SH-SY5Y (cell line): ENCODE measurements around the gene PRXL2B.

Experiments
- GATA2 ChIP-seq: IDR thresholded peaks from 2 replicates; pipeline ENCODE4 v1.6.1; 2011; ENCODE audit warnings: mild to moderate bottlenecking, low read depth, low read length
- GATA3 ChIP-seq: IDR thresholded peaks from 2 replicates; pipeline ENCODE4 v1.6.1; 2011; ENCODE audit warnings: low read depth, mild to moderate bottlenecking, low read length, moderate library complexity

Gene PRXL2B

DNA sequence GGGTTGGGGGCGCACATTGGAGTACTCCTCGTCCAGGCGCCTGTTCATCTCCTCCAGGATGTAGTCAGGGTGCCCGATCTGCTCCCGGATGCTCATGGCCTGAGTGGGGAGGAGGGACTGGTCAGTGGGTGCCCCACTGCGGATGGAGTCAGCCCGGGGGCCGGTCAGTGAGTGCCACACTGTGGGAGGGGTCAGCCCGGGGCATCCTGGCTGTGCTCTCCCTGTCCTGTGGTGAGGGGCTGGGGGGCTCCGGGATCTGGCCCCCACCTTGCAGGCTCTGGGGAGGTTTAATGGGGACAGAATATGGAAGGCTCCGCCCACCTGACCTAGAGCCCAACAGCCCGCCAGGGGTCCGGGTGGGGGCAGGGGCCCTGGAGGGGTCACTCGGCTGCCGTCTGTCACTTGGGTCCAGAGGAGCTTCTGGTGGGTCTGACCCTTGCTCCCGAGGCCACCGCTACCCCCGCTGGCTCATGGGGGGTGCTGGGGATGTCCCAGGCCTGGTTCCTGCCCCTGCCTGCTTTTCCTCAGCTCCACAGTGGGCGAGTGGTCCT lies 8.8 kb downstream of the PRXL2B start:
- no peak for TF ChIP-seq GATA3
- no peak for TF ChIP-seq GATA2

GRCh38 chr1:2595812-2596529 lies 9.4 kb downstream of the PRXL2B start:
- no peak for TF ChIP-seq GATA3
- TF ChIP-seq GATA2 = no peak

DNA sequence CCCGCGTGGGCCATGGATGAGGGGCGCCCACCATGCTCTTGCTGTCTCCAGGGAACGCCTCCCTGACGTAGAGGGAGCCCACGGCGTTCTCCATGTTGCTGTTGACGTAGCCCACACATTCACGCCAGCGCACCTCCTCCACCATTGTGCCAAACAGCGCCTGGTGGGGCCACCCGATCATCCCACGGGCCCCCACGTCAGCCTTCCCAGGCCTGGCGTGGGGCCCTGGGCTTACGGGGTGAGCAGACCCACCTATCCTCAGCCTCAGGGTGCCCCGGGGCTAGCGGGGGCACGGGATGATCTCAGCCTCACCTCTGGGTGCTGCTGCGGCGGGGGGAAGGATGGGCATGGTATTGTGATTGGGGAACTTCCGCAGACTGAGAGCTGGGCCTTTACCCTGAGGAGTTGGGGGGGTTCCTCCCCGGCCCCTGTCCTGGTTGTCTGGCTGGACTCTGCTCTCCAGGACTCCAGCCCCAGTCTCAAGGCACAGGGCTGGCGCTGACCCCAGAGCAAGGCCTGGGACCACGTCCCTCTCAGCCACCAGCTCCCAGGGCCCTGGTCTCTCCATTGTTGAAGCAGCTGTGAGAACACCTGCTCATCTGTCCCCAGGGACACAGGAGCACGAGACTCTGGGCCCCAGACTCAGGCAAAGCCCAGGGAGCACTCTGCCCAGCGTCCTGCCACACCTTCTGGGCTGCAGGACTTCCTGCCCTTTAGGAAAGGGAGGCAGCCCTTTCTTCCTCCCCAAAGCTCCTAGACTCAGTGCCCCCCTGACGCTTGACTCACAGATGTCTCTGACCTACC lies 10.2 kb downstream of the PRXL2B start:
- TF ChIP-seq GATA3 = no peak
- no peak for TF ChIP-seq GATA2

DNA sequence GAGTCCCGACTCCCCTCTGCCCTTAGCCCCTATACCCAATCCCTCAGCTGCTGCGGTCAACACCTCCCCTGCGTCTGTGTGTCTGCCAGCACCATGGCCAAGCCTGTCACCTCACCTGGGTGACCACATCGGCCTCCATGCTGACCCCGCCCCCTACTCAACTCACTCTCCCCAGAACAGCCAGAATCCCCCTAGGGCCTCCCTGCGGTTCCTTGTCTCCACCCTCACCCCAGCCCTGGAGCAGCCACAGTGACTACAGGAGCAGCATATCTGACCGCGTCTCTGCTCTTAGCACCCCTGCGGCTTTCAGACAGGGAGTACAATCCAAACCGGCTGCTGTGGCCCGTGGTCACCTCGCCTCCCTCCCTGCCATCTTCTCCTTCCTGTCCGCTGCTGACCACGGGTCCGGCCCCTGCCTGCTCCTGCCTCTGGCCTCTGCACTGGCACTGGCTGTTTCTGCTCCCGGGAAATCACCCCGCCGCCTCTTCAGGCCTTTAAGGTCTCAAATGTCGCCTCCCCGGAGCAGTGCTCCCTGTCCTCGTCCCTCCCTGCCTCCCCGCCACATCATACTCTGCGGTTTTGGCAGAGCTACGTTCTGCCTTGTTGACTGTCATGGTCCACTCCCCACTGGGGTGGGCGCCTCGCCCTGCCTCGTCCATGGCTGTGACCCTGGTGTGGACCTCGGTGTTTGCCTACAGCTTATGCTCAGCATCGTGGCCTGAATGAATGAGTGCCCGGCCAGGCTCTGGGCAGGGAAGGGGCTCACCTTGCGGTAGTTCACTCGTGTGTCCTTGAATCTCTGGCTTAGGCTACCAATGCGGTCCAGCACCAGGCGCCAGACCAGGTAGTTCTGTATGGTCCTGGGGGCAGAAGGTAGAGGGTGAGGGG lies 11.1 kb downstream of the PRXL2B start:
- TF ChIP-seq GATA3 (no peak), GATA2 (no peak)

DNA sequence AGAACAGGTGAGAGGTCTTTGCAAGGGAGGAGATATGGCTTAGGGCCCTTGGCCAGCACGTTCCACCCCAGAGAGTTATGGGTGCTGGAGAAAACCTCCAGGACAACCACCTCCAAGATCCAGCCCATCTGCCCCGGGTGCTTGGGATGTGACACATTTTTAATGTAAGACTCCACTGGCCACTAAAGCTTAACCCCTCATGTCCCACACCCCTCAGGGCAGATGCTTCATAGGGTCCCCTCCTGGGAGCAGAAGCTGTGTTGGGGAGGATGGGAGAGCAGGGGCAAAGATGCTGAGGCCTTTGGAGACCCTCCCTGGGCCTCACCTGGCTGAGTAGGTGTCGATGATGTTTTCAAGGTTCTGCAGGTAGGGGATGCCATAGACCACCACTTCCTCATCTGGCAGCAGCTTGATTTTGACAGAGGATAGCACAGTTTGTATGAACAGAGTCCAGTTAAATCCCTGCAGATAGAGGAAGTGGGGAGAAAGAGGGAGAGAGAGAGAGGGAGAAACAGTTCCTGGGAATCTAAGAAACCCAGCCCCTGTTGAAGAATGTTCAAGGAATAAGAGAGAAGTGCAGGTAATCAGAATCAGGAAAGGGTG lies 11.9 kb downstream of the PRXL2B start:
- TF ChIP-seq GATA3 (no peak), GATA2 (no peak)

GRCh38 chr1:2601721-2602303 lies 15.2 kb downstream of the PRXL2B start:
- TF ChIP-seq GATA3 (no peak), GATA2 (no peak)

GRCh38 chr1:2602311-2602835 lies 15.8 kb downstream of the PRXL2B start:
- TF ChIP-seq GATA2 (no peak), GATA3 (no peak)

DNA sequence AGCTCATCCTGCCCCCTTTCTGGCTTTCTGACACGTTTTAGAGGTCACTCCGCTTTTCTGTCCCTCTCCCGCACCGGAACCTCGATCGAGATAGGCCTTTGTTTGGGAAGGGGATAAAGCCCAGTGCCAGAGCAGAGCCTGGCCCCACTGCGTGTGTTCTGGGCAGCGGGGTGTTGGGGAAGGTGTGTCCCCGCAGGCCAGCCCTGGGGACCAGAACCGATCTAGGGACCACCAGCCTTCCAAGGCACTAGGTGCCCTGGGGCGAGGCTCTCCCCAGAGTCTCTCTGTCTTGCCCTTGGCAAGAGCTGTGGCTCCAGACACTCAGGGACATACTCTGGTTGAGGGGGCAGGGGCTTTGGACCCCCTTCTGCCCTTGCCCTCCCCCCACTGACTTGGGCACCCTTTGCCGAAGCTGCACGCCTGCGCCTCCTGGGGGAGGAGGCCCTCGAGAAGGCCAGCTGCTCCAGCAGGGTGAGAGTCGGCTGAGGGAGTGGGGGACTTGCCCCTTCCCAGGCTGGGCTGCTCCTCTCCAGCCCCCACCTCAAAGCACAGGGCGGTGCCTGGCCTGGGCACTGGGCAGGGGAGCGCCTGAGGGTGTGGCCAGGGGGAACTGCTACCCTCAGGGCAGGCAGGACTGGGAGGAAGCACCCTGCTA lies 16.4 kb downstream of the PRXL2B start:
- TF ChIP-seq GATA3 (no peak), GATA2 (no peak)

- TF ChIP-seq GATA3 (no peak), GATA2 (no peak)
These were observed 17.1 kb downstream of the PRXL2B start for GRCh38 chr1:2603521-2604155.

DNA sequence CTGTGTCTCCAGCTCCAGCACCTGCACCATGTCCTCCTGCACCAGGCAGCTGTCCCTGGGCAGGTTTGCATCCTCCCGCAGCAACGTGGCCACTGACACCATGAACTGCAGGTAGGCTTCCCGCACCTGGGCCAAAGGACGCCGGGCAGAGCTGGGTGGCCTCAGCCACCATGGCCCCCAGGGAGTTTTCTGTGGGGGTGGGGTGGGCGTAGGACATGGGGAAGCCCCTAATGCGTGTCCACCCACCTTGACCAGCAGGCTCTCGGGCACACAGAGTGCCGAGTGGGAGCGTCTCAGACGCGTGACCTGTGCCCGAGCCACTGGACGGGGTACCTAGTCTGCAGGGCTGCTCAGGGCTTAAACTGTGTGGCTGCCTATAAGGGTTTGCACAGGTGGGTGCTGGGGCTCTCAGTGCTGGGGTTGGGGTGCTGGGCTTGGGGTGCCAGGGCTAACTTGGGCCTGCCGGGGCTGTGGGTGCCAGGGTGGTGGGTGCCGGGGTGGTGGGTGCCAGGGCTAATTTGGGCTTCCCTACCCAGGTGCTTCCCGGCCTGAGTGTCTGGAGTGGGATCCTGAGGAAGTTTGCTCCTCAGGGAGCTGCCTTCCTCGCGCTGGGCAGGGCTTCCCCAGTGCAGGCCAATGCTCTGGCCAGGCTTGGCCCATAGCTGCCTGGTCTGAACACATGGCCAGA lies 17.7 kb downstream of the PRXL2B start:
- TF ChIP-seq GATA3 (no peak), GATA2 (no peak)

DNA sequence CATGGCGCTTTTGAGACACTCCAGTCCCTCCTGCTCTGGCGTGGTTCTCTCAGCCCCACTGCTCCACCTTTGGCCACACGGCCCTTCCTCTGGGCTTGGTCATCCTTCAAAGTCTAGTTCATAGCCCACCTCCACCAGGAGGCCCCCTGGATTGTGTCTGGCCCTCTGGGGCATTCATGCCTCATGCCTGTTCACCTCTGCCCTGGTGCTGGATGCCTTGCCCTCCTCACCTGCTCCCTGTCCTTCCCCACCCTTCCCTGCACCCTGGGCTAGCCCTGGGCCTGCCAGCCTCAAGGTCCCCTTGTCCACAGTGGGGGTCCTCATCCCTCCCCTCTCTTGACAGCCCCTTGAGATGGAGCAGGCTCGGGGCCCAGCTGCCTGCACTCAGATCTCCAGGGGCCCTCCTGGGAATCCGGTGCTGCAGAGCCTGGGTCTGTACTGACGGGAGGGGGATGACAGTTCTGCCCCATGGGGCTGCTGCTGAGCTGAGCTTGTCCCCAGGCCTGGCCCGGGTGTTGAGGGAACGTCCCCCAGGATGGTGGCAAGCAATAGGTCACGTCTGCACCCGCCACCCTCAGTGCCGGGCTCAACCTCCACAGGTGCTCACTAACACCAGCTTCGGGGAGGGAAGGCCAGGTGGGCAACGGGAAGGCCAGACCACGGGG lies 18.4 kb downstream of the PRXL2B start:
- no peak for TF ChIP-seq GATA3
- TF ChIP-seq GATA2 = no peak
